Keratinocyte (primary cell): ENCODE measurements around the gene KIF24. TPM values are rescaled to one million over a fixed set of nuclear protein-coding genes. Genes with fewer than 3 reads are reported as not detected.

Experiments used
- DNase-seq: peaks from one replicate; pipeline ENCODE4 v3.0.0-alpha.2; 2011; ENCODE audit warnings: low read depth, missing footprints, low spot score
- FAIRE-seq: peaks from 2 replicates; lab custom pipeline; 2011; peaks lifted over from hg19 to GRCh38; lab: Jason Lieb, UNC
- H2AFZ ChIP-seq: 2 replicates; pipeline ENCODE4 v1.6.0; 2012; ENCODE audit warnings: low read length, control low read depth, inconsistent platforms; ENCODE audit not compliant: control insufficient read depth
- H3K27ac ChIP-seq: 2 replicates; pipeline ENCODE4 v1.5.1; 2011; ENCODE audit warnings: low read length; ENCODE audit not compliant: control insufficient read depth, insufficient read depth
- H3K27me3 ChIP-seq: 3 replicates; pipeline ENCODE4 v1.6.0; 2011; ENCODE audit warnings: low read length; ENCODE audit not compliant: control insufficient read depth, insufficient read depth; ENCODE audit errors: extremely low read depth
- H3K36me3 ChIP-seq, 2 experiments: 2 replicates in 1 of 2; 3 replicates in 1 of 2; pipeline ENCODE4 v1.5.1; 2011; ENCODE audit warnings: low read length in 2 of 2, mild to moderate bottlenecking in 1 of 2; ENCODE audit not compliant: control insufficient read depth in 2 of 2, insufficient read depth in 2 of 2; ENCODE audit errors: extremely low read depth in 1 of 2
- H3K4me1 ChIP-seq: 3 replicates; pipeline ENCODE4 v1.5.1; 2011; ENCODE audit warnings: low read length; ENCODE audit not compliant: control insufficient read depth, insufficient read depth; ENCODE audit errors: extremely low read depth
- H3K4me2 ChIP-seq: 3 replicates; pipeline ENCODE4 v1.6.0; 2011; ENCODE audit warnings: low read depth, low read length; ENCODE audit not compliant: control insufficient read depth, insufficient read depth; ENCODE audit errors: extremely low read depth
- H3K4me3 ChIP-seq, 3 experiments: fragments of 200-600 bp in 1 of 3; sonication (generic) in 1 of 3; 2 replicates in 2 of 3; 3 replicates in 1 of 3; pipeline ENCODE4 v1.5.1; 2011 to 2016; ENCODE audit warnings: low read length in 3 of 3, mild to moderate bottlenecking in 3 of 3, control low read depth in 2 of 3, inconsistent platforms in 1 of 3, low read depth in 1 of 3, mixed read lengths in 1 of 3, mixed run types in 1 of 3, moderate library complexity in 1 of 3; ENCODE audit not compliant: control insufficient read depth in 2 of 3, insufficient read depth in 2 of 3; ENCODE audit errors: extremely low read depth in 1 of 3
- H3K79me2 ChIP-seq: 2 replicates; pipeline ENCODE4 v1.6.0; 2012; ENCODE audit warnings: low read length; ENCODE audit not compliant: control insufficient read depth, insufficient read depth
- H3K9ac ChIP-seq: 3 replicates; pipeline ENCODE4 v1.6.0; 2011; ENCODE audit warnings: low read length; ENCODE audit not compliant: control insufficient read depth, insufficient read depth; ENCODE audit errors: extremely low read depth
- H3K9me1 ChIP-seq: 3 replicates; pipeline ENCODE4 v1.6.0; 2011; ENCODE audit warnings: low read length; ENCODE audit not compliant: control insufficient read depth, insufficient read depth; ENCODE audit errors: extremely low read depth
- H3K9me3 ChIP-seq: 2 replicates; pipeline ENCODE4 v1.5.1; 2012; ENCODE audit warnings: low read depth, low read length; ENCODE audit not compliant: control insufficient read depth
- H4K20me1 ChIP-seq: 3 replicates; pipeline ENCODE4 v1.6.0; 2011; ENCODE audit warnings: low read length; ENCODE audit not compliant: control insufficient read depth, insufficient read depth; ENCODE audit errors: extremely low read depth
- CTCF ChIP-seq, 3 experiments: IDR thresholded peaks in 1 of 3; conservative IDR thresholded peaks in 1 of 3; optimal IDR thresholded peaks in 1 of 3; 2 replicates in 2 of 3; 3 replicates in 1 of 3; pipeline versions ENCODE3 to v1.5.1; 2011; ENCODE audit warnings: low read length in 3 of 3, mild to moderate bottlenecking in 3 of 3, moderate library complexity in 2 of 3, control low read depth in 1 of 3, inconsistent platforms in 1 of 3; ENCODE audit not compliant: insufficient read depth in 2 of 3; ENCODE audit errors: extremely low read depth in 1 of 3
- EZH2 ChIP-seq: IDR thresholded peaks from one replicate; pipeline ENCODE4 v1.6.1; 2012; ENCODE audit warnings: inconsistent platforms, mild to moderate bottlenecking, low read length, moderate library complexity
- dilution Hi-C: fragments of 300-500 bp; cut with MboI; formaldehyde crosslinking; loops from one replicate; pipeline ENCODE4 v1.7.0; 2020; ENCODE audit warnings: low sequenced_read_pairs; ENCODE audit not compliant: extremely low pct_ligation_motif_present
- polyA plus RNA-seq, 5 experiments: library from polyadenylated mRNA; depleted of rRNA in 3 of 5; stranded (reverse) in 3 of 5; stranded (forward) in 1 of 5; unstranded in 1 of 5; fragments of >200 nt; gene quantifications; 1 replicate in 1 of 5; 2 replicates in 3 of 5; 3 replicates in 1 of 5; pipeline versions ENCODE4 v1.2.1 to v1.2.3, GENCODE V29; 2011 to 2012; ENCODE audit warnings: missing spikeins in 2 of 5, low read depth in 1 of 5, low replicate concordance in 1 of 5

KIF24 gene
- polyA plus RNA-seq, 1 donor (not counting 4 experiments of a cell fraction or from before 2014, with no cell fraction given) = 1.8 TPM

GRCh38 chr9:34375901-34376595, 47.0 kb upstream of the KIF24 start:
- peak in 2 of 3 experiments; percentile 21 to 41 for TF ChIP-seq CTCF (optimal IDR thresholded peaks at IDR 0.05 in 1 of 3, IDR thresholded peaks at IDR 0.05 in 1 of 3, conservative IDR thresholded peaks at IDR 0.05 in 1 of 3; ENCODE audit: extremely low read depth in 1 of 3, insufficient read depth in 2 of 3, low read length in 3 of 3)
- no peak for TF ChIP-seq EZH2
- H3K9ac ChIP-seq = peak overlapping the region; percentile 71
- H3K27ac ChIP-seq = peak overlapping the region; percentile 13
- peaks cover 0 to 7% of the 10 kb centered on the region in 2 experiments for H3K36me3 ChIP-seq
- FAIRE-seq (peak; percentile 49), DNase-seq (no peak)
- no peaks in the 10 kb centered on the region for H3K9me1 ChIP-seq
- peaks cover 6% of the 10 kb centered on the region for H3K9me3 ChIP-seq
- no peaks in the 10 kb centered on the region for H3K79me2 ChIP-seq
- peaks cover 38% of the 10 kb centered on the region for H3K4me1 ChIP-seq
- H3K4me2 ChIP-seq = peak overlapping the region; percentile 99
- peaks cover 4% of the 10 kb centered on the region for H4K20me1 ChIP-seq
- peak overlapping the region; percentile 70 to 74 (median 73) for H3K4me3 ChIP-seq
- peaks cover 14% of the 10 kb centered on the region for H3K27me3 ChIP-seq
- dilution Hi-C loops = no loop called here
- H2AFZ ChIP-seq = peak overlapping the region; percentile 67

GRCh38 chr9:34374905-34375552, 46.0 kb upstream of the KIF24 start:
- Histone ChIP-seq H3K79me2 (no peaks in the 10 kb centered on the region), H3K27me3 (peaks cover 14% of the 10 kb centered on the region), H3K9me3 (peaks cover 7% of the 10 kb centered on the region), H3K4me1 (peaks cover 32% of the 10 kb centered on the region), H3K27ac (no peak overlapping the region), H3K36me3 (peaks cover 5 to 11% of the 10 kb centered on the region in 2 experiments), H2AFZ (no peak overlapping the region), H3K9me1 (no peaks in the 10 kb centered on the region), H4K20me1 (peaks cover 7% of the 10 kb centered on the region), H3K4me2 (peak overlapping the region; percentile 99), H3K9ac (no peak overlapping the region), H3K4me3 (peak overlapping the region in 1 of 3 experiments; percentile 10)
- DNase-seq (no peak), FAIRE-seq (peak; percentile 55)
- no peak for TF ChIP-seq CTCF (optimal IDR thresholded peaks at IDR 0.05 in 1 of 3, IDR thresholded peaks at IDR 0.05 in 1 of 3, conservative IDR thresholded peaks at IDR 0.05 in 1 of 3; ENCODE audit: extremely low read depth in 1 of 3, insufficient read depth in 2 of 3, low read length in 3 of 3)
- TF ChIP-seq EZH2 = no peak
- dilution Hi-C loops = no loop called here
